HEK293T (cell line): ENCODE data around the gene SPRED3.

Experiments used
- CTCF ChIA-PET: fragments of 350-600 bp; formaldehyde crosslinking; extraction: SDS; loops from one replicate; lab custom pipeline; 2021; ENCODE audit warnings: antibody characterized with exemption, inconsistent platforms; lab: Yijun Ruan, JAX
- POLR2A ChIA-PET: fragments of 350-600 bp; formaldehyde crosslinking; extraction: SDS; loops from one replicate; lab custom pipeline; 2020; ENCODE audit warnings: antibody characterized with exemption, inconsistent platforms; lab: Yijun Ruan, JAX
- DNase-seq: peaks from one replicate; pipeline ENCODE4 v3.0.0; 2012; ENCODE audit warnings: mixed read lengths; ENCODE audit errors: extremely low spot score
- ARNT ChIP-seq: fragments of 450-650 bp; IDR thresholded peaks from 2 replicates; pipeline ENCODE4 v1.6.1; 2017; ENCODE audit warnings: mild to moderate bottlenecking
- BHLHE40 ChIP-seq: fragments of 450-650 bp; IDR thresholded peaks from 2 replicates; pipeline ENCODE4 v1.6.1; 2016; ENCODE audit warnings: mild to moderate bottlenecking, moderate library complexity, borderline replicate concordance
- CTBP1 ChIP-seq: fragments of 450-650 bp; IDR thresholded peaks from 2 replicates; pipeline ENCODE4 v1.6.1; 2016; ENCODE audit warnings: borderline replicate concordance
- ELF4 ChIP-seq: fragments of 450-650 bp; IDR thresholded peaks from 2 replicates; pipeline ENCODE4 v1.6.1; 2017; ENCODE audit warnings: antibody characterized with exemption
- FOXA1 ChIP-seq: fragments of 450-650 bp; IDR thresholded peaks from 2 replicates; pipeline ENCODE4 v1.6.1; 2016; ENCODE audit warnings: mild to moderate bottlenecking
- FOXK2 ChIP-seq: fragments of 450-650 bp; IDR thresholded peaks from 2 replicates; pipeline ENCODE4 v1.6.1; 2016; ENCODE audit warnings: mild to moderate bottlenecking
- FOXM1 ChIP-seq: fragments of 450-650 bp; IDR thresholded peaks from 2 replicates; pipeline ENCODE4 v1.6.1; 2017; ENCODE audit warnings: mild to moderate bottlenecking, borderline replicate concordance
- HDGF ChIP-seq: fragments of 450-650 bp; IDR thresholded peaks from 2 replicates; pipeline ENCODE4 v1.6.1; 2017; ENCODE audit warnings: antibody characterized with exemption, borderline replicate concordance
- L3MBTL2 ChIP-seq: fragments of 450-650 bp; conservative IDR thresholded peaks from 2 replicates; pipeline ENCODE4 v1.6.1; 2016; ENCODE audit warnings: mild to moderate bottlenecking
- LEF1 ChIP-seq: fragments of 450-650 bp; IDR thresholded peaks from 2 replicates; pipeline ENCODE4 v1.6.1; 2017; ENCODE audit warnings: mild to moderate bottlenecking, borderline replicate concordance
- NFRKB ChIP-seq: fragments of 450-650 bp; IDR thresholded peaks from 2 replicates; pipeline ENCODE4 v1.6.1; 2016; ENCODE audit warnings: mild to moderate bottlenecking, moderate library complexity
- SP1 ChIP-seq: fragments of 450-650 bp; IDR thresholded peaks from 2 replicates; pipeline ENCODE4 v1.6.1; 2017
- SUZ12 ChIP-seq: fragments of 450-650 bp; IDR thresholded peaks from 2 replicates; pipeline ENCODE4 v1.6.1; 2016; ENCODE audit warnings: mild to moderate bottlenecking
- TARDBP ChIP-seq: fragments of 450-650 bp; IDR thresholded peaks from 2 replicates; pipeline ENCODE4 v1.6.1; 2016
- ZNF384 ChIP-seq: fragments of 450-650 bp; IDR thresholded peaks from 2 replicates; pipeline ENCODE4 v1.6.1; 2016
- TF ChIP-seq, protein P1 (sequence below): fragments of 450-650 bp; IDR thresholded peaks from 2 replicates; pipeline ENCODE4 v1.6.1; 2016

The SPRED3 gene

GRCh38 chr19:38376576-38376975, 11.9 kb upstream of the SPRED3 start:
- TF ChIP-seq FOXM1: no peak
- no peak for TF ChIP-seq ELF4
- no peak for TF ChIP-seq FOXA1
- TF ChIP-seq, protein P1, sequence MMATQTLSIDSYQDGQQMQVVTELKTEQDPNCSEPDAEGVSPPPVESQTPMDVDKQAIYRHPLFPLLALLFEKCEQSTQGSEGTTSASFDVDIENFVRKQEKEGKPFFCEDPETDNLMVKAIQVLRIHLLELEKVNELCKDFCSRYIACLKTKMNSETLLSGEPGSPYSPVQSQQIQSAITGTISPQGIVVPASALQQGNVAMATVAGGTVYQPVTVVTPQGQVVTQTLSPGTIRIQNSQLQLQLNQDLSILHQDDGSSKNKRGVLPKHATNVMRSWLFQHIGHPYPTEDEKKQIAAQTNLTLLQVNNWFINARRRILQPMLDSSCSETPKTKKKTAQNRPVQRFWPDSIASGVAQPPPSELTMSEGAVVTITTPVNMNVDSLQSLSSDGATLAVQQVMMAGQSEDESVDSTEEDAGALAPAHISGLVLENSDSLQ: no peak
- no peak for TF ChIP-seq SUZ12
- TF ChIP-seq BHLHE40: no peak
- no peak for TF ChIP-seq LEF1
- TF ChIP-seq L3MBTL2: no peak
- no peak for TF ChIP-seq ZNF384
- POLR2A ChIA-PET: interaction anchor here (1.0 to 1.4 kb wide), 2 partner anchors 11 to 41 kb away, joined by 3 to 4 read pairs; partner anchors contain the start of genes CATSPERG and GGN
- CTCF ChIA-PET: no interaction called here
- DNase-seq: no peak

DNA sequence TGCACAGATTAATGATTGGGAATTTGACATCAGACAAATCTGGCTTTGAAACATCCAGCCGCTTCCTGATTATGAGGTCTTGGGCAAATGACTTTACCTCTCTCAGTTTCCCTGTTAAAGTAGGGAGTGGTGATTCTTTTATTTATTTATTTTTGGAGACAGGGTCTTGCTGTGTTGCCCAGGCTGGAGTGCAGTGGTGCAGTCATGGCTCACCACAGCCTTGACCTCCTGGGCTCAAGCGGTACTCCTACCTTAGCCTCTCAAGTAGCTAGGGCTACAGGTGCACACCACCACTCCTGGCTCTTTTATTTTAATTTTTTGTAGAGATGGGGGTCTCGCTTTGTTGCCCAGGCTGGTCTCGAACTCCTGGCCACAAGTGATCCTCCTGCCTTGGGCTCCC, 11.4 kb upstream of the SPRED3 start:
- POLR2A ChIA-PET: no interaction called here
- DNase-seq: no peak
- TF ChIP-seq LEF1 (no peak), ARNT (no peak), SP1 (no peak), HDGF (no peak)
- CTCF ChIA-PET: no interaction called here

DNA sequence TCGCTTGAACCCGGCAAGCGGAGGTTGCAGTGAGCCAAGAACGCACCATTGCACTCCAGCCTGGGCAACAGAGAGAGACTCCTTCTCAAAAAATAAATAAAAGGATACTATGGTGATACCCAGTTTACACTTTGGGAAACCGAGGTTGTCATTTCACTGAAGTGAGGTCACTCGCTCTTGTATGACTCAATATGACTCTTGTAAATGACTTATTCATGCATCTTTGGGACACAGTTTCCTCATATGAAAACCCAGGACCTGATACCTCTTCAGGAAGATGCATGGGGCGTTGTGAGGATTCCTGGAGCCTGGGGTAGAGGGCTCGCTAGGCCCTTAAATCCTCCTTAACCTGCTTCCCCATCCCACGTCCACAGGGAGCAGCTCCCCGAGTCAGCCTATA, 9.6 kb upstream of the SPRED3 start:
- no peak for DNase-seq
- POLR2A ChIA-PET: no interaction called here
- CTCF ChIA-PET: no interaction called here
- TF ChIP-seq SUZ12: no peak
- TF ChIP-seq ARNT: no peak
- TF ChIP-seq FOXM1: no peak
- no peak for TF ChIP-seq SP1
- TF ChIP-seq FOXK2: no peak
- no peak for TF ChIP-seq FOXA1
- TF ChIP-seq ELF4: no peak
- no peak for TF ChIP-seq CTBP1
- no peak for TF ChIP-seq NFRKB
- TF ChIP-seq TARDBP: no peak
- TF ChIP-seq BHLHE40: no peak
- TF ChIP-seq LEF1: no peak
- TF ChIP-seq HDGF: no peak
- no peak for TF ChIP-seq ZNF384
- TF ChIP-seq, protein P1: no peak
- no peak for TF ChIP-seq L3MBTL2

- no peak for DNase-seq
- TF ChIP-seq FOXM1: no peak
- no peak for TF ChIP-seq HDGF
- no peak for TF ChIP-seq FOXK2
- TF ChIP-seq, protein P1: no peak
- TF ChIP-seq FOXA1: no peak
- TF ChIP-seq BHLHE40: no peak
- TF ChIP-seq L3MBTL2: no peak
- no peak for TF ChIP-seq LEF1
- no peak for TF ChIP-seq SUZ12
- ChIA-PET CTCF (no interaction called here), POLR2A (no interaction called here)
These were observed 7.4 kb upstream of the SPRED3 start for GRCh38 chr19:38381138-38381537.

GRCh38 chr19:38383184-38383583, 5.3 kb upstream of the SPRED3 start:
- POLR2A ChIA-PET: interaction anchor here (2.5 kb wide), 1 partner anchor 9 kb away, joined by 12 read pairs; the partner anchor contains the start of gene PSMD8
- CTCF ChIA-PET: no interaction called here
- DNase-seq: no peak
- TF ChIP-seq FOXK2 (no peak), NFRKB (no peak), HDGF (no peak), SP1 (no peak), CTBP1 (no peak), FOXM1 (no peak), L3MBTL2 (no peak), BHLHE40 (no peak), FOXA1 (no peak), TARDBP (no peak), LEF1 (no peak), ZNF384 (no peak), ARNT (no peak), SUZ12 (no peak), ELF4 (no peak)
- TF ChIP-seq, protein P1: no peak

DNA sequence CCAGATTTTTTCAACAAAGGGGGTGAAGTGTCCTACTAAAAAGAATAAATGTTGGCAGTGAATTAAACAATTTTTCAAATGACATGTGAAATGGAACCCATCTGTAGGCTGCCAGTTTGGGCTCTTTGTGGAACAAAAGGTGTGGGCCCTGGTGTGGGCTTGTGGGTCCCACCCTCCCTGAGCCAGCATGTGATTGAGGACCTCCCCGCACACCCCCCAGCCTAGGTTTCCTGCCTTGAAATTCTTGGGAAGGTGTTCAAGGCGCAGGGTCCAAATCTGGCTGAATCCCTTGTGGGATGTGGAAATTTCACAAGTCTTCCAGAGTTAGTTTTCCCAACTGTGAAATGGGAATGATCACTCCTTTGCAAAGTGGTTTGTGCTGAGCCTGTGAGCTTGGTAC, 4.8 kb upstream of the SPRED3 start:
- TF ChIP-seq FOXK2 (no peak), FOXM1 (no peak), SUZ12 (no peak), SP1 (no peak), TARDBP (no peak), LEF1 (no peak), FOXA1 (no peak)
- TF ChIP-seq, protein P1: no peak
- no peak for DNase-seq
- ChIA-PET CTCF (interaction anchor here (0.7 to 1.1 kb wide), 3 partner anchors 8 to 140 kb away, joined by 3 read pairs; partner anchors contain the start of gene FAM98C), POLR2A (interaction anchor here (2.5 kb wide), 1 partner anchor 10 kb away, joined by 12 read pairs; the partner anchor contains the start of gene PSMD8)
